ENCODE results near the gene ARID4B.

GRCh38 chr1:235366286-235366685 lies 38.3 kb upstream of the ARID4B start:
- TF ChIP-seq CTCF (optimal IDR thresholded peaks at IDR 0.05 in 1 of 3, IDR thresholded peaks at IDR 0.05 in 1 of 3, conservative IDR thresholded peaks at IDR 0.05 in 1 of 3; ENCODE audit: extremely low read depth in 1 of 3, insufficient read depth in 2 of 3, low read length in 3 of 3) (no peak), EZH2 (IDR thresholded peaks at IDR 0.05; ENCODE audit: low read length) (no peak)

Measured in keratinocyte (primary cell).